SKM-1 treated with dmso at 0.1 percent for 144 hours (cell line): Measurements from ENCODE around the gene USH2A.

Experiments used
- DNase-seq: peaks from one replicate; lab custom pipeline; 2025; ENCODE audit not compliant: unreplicated experiment; lab: John Stamatoyannopoulos, UW

The USH2A gene

DNA sequence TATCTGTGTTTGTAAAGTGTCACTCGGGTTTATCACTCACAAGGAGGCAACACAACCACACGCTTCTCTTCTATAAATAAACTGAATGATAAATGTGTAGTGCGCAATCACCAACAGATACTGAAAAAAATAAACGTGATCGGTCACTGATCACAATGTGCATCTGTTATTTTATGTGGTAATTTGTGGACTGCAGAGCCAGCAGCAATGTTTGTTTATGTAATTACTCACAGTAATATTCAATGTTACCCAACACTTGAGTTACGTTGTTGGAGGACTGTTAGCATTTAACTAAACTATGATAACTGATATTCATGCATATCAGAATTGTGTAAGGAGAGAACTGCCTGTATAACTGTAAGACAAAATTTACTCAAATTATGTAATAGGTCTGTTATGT lies 129.6 kb downstream of the USH2A start:
- DNase-seq: no peak

DNA sequence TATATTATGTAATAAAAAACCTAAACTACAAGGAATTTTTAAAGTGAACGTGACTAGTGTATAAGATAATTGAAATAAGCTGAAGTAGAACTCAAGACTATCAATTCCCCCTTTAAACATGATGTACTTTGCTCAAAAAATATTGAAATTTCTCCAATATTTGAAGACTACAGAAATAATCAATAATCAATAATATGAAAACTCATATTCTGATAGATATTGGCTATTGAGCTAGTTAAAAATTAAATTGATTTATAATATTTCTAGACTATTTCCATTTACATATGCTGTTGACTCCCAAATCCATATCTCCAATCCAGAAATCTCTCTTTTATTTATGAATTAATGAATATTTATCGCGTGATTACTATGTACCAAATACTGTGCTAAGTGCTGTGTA lies 133.2 kb downstream of the USH2A start:
- no peak for DNase-seq

DNA sequence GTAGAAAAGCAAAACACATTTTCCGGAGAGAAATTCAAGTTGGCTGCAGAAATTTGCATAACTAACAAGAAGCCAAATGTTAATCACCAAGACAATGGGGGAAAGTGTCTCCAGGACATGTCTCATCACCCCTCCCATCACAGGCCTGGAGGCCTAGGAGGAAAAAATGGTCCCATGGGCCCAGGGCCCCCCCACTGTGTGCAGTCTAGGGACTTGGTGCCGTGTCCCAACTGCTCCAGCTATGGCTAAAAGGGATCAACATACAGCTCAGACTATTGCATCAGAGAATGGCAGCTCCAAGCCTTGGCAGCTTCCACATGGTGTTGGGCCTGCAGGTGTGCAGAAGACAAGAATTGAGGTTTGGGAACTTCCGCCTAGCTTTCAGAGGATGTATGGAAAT lies 138.2 kb downstream of the USH2A start:
- DNase-seq: no peak

DNA sequence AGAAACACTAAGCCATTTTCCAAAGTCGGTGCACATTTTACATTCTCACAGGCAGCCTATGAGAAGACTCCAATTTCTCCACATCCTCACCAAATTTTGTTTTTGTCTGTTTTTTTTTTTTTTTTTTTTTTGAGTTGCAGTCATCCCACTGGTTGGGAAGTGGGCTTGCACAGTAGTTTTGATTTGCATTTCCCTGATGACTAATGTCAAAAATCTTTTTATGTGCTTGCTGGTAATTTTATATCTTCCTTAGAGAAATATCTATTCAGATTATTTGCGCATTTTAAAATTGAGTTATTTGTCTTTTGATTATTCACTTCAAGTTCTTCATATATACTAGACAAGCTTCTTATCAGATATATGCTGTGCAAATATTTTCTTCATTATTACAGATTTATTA lies 141.5 kb downstream of the USH2A start:
- DNase-seq: no peak

DNA sequence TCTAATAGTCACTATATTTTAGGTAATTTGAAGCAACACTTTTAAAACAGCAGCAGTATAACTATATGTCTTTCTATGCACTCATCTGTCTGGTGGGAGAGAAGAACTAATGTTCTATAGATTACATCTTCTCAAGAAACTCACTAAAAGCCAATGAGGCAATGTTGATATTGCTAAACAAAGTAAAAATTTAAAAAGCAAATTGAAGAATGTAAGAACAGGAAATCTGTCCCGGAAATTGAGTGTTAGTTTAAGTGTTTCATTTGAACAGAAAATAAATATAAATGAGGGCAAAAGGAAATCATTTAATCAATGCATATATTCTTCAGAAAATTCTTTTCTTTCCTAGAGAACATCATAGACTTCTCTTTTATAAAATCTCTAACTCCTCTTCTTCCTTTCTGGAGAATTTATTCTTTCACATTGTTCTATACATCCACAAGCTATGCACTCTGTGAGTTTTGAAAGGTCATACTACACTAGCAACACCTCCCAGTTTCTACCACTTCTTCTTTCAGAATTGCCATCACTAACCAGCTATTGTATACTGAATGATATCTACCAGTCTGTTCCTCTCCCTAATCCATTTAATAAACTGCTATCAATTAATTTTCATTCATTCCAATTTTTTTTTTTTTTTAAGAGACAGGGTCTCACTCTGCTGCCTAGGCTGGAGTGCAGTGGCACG lies 153.0 kb downstream of the USH2A start:
- DNase-seq: no peak

DNA sequence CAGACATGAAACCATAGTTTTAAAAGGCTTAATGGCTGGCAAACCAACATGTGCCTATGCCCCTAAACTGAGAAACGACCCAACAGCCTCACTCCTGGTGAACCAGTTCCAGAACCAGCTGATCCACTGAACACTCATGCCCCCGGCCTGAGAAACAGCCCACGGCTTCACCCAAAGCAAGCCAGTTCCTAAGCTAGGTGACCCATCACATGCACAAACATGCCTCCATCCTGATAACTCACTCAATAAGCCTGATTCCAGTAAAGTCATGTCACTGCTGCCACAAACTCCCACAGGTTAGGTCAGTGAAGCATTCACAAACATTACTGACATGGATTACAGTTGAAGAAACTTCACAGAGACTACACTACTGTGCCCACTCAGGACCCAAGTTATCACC lies 161.6 kb downstream of the USH2A start:
- DNase-seq: no peak

DNA sequence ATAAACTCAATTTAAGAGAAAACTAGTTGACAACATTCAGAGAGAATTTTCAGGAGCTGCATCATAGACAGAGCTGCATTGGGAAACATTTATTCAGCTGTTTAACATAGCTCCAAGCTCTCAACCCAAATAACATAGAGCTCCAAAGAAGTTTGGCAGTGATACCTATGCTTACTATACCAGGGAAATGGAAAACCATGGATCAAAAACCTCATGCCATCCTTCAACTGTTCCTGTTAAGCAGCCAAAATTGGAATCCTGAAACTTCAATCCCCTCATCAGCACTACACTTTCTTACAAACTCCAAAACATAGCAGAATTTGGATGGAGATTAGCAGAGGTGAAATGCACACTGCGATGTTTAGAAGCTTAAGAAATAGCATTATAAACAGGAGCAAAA lies 164.4 kb downstream of the USH2A start:
- DNase-seq: no peak

DNA sequence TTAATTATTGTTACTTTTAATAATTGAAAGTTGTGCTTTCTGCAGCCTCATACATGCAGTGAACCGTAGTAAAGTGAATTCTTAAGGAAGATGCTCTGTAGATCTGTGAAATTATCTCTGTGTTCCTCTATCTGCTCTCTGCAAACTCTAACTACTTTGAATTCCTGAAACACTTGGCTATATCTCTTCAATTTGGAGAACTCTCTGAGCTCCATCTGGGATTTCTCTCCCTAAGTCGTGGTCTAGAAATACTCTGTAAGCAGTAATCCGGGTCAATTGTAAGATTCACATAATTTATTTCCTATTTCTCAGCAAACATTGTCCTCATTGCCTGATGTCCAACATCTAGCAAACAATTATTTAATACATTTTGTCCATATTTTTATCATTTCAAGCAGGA lies 164.9 kb downstream of the USH2A start:
- no peak for DNase-seq

DNA sequence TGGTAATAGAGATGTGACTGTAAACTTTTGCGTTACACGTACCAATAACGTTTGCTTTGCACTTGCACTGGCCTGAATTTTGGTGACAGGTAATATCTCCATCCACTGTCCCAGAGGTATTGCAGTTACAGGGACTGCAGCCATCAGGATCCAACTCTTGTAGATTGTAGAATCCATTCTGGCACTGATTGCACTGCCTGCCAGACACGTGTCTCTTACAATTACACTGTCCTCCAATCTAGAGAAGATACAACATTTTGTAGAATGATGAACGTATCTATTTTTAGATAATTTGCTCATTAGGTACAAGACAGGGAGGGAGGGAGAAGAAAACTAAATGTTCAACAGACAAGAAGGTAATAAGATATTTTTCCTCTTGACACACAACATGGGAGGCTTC lies 172.4 kb downstream of the USH2A start:
- DNase-seq: no peak

DNA sequence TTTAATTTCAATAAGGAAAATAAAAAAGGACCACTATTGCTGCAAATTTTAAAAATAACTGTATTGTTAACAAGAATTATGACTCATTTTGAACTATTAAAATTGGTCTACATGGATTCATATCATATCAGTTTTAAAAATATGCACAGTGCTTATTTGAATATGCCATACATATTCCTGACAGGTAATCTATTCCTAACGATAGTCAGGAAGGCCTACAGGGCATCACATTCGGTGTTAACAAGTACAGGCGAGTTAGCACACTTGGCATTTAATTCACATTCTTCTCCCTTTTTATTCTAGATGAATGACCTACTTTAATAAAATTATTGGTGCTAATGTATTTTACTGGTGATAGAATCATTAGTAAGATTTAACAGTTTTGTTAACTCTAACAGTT lies 174.6 kb downstream of the USH2A start:
- DNase-seq: no peak

DNA sequence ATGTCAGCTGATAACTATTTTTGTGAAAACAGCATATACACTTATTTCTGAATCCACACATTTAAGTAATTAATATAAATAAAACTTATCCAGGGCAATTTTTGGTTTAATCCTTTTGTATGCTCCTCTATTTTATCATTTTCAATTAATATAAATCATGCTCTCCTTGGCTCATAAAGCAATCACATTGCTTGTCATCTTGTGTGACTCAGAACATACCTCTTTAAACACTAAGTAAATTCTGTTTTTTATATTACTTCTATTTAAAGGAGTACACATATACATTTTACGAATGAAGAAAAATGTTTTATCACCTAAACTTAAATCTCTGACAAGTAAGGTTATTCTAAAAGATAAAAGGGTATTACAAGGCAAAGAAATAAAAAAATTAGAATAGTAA lies 175.3 kb downstream of the USH2A start:
- DNase-seq: no peak

DNA sequence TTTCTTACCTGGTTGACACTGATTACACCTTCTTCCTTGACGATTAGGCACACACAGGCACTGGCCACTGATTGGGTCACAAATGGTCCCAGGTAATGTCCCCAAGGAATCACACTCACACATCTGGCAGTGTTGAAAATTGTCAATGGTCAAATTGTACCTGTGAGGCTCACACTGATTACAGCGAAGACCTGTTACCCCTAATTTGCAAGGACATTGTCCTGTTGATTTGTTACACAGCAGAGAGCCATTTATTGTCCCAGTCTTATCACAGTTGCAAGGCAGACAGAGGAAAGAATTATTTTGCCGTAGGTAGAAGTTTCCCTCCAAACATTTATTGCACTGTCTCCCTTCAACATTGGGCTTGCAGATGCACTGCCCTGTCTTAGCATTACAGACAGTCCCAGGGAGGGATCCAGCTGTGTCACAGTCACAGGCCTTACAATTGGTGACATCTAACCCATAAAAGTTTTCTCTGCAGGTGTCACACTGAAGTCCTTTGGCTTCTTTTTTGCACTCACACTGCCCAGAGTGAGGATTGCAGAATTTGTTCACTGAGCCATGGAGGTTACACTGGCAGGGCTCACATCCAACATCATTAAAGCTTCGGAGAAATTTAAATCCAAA lies 176.6 kb downstream of the USH2A start:
- DNase-seq: no peak

DNA sequence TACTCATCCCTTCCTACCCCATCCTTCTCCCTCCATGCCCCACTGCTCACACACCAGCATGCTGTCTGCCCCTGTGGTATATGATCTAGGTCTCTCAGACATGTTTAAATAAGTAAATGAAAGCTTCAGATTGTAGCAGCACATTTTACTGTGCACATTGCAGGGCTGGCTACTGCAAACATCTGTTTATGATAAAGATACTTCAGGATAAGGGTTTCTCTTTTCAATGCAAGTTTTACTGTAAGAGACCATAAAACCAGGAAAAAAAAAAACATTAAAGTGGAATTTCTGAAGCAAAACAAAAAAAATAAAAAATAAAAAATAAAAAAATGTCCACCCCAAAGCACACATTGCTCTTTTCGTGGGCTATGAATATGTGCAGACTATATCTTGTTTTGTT lies 184.4 kb downstream of the USH2A start:
- DNase-seq: no peak

DNA sequence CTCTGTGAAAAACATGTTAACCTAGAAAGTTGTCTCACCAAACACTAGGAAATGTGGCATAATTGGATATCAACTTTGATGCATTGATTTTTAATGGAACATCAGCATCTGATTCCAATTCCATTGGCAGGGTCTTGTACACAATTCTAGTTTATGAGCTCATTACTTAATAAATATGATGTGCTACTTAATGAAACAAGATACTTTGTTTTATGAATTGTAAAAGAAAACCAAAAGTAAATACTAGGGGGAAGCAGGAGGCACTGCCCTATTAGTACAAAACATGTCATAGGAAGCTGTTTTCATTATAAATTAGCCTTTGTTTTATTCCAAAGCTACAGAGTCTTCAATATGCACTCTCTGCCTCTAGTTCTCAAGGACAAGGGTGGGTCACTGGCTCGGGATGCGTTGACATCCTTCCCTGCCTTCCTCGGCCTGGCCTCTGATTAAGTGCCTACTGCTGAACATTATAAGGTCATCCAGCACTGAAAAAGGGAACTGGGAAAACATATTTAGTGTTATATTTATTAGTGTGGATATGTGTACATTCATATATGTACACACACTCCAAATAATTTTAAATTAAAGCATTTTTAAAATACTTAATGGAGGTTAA lies 185.2 kb downstream of the USH2A start:
- no peak for DNase-seq

DNA sequence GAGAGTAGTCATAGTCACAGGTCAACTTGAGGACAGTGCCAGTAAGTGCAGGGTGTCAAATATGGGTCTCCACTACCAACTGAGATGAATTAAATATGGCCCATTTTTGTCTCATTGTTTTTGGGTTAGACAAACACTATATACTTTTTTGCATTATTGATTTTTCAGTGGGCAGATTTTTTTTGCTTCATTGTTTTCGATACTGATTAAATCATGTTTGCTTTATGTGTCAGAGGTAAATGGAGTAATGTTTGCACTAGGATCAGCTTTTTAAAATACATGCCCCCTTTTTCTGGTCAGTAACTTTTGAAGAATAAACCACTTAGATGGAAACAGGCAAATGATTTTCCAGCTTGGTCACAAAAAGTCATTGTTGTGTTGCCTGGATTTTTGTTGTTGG lies 199.0 kb downstream of the USH2A start:
- DNase-seq: no peak

DNA sequence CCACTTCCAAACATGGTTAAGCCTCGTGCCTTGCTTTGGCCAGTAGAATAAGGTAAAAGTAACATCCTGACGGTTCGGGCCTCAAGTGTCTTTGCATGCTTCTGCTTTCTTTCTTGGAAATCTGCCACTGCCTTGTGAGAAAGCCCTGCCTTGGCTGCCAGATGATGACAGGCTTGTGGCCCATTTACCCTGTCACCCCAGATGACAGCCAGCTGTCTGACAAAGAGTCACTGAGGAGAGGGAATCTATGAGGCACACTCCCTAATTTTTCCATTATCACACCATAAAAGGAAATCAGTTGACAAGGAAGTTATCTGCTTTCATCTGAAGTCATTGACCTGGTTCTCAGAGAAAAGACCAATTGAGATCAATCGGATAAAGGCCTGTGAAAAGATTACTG lies 199.8 kb downstream of the USH2A start:
- no peak for DNase-seq

DNA sequence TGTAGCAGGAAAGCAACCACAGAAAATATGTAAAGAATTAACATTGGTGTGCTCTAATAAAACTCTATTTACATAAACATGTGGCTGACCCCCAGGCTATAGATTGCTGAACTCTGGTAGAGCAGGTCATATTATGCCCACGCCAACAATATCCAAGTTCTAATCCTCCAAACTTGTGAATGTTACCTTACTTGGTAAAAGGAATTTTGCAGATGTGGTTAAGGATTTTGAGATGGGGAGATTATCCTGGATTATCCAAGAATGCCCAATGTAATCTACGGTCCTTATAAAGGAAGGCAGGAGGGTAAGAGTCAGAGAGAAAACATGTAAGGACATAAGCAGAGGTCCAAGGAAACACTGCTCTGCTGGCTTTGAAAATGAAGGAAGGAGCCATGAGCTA lies 201.0 kb downstream of the USH2A start:
- DNase-seq: no peak

DNA sequence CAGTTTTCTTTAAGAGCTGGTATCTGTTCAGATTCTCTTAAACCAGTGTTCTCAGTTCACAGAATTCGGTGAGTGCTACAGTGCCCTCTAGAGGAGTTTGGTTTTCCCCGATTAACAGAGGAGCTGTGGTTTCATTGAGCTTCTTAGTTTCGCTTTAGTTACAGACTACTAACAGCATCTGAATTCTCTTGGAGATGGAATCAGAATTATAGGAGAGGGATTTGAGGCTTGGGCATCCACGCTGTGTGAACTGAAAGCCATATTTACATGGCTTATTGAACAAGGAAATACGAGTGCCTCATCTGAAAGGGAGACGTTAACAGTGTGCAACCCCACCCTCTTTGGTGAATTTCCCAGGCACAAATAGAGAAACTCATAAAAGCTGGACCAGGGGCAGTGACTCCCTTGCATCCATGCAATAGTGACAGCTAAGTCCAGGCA lies 202.0 kb downstream of the USH2A start:
- peak; percentile 90 for DNase-seq

DNA sequence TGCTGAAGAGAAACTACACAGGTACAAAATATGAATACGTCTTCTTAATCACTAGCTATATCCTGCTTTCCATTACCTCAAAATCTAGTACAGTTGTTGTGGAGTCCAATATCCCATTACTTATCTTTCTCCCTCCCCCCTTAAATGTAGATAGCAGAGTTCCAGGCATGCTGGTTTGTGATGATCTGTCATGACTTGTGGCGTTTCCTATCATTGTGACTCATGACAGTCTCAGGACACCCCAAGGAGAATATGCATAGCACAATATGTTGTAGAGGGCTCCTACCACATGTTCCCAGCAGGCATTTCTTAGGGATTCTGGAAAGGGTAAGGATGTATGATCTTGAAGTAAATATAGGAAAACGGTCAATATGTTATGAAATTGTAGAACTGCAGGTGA lies 206.9 kb downstream of the USH2A start:
- no peak for DNase-seq

DNA sequence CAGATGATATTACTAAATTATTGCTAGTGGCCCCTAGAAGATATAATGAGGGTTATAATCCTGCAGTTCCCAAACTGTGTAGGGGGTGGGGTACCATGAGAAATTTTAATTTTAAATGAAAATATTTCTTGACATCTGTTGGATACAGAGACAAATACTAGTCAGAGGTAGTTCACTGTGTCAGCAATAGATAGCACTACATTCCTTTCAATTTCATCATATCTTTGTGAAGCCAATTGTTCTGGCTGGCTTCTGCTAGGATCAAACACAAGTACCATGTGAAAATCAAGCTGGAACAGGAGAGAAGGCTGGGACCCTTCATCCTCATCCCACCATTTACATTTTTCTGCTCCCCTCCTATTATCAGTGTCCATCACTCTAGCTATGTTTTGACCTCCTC lies 208.1 kb downstream of the USH2A start:
- DNase-seq: no peak

DNA sequence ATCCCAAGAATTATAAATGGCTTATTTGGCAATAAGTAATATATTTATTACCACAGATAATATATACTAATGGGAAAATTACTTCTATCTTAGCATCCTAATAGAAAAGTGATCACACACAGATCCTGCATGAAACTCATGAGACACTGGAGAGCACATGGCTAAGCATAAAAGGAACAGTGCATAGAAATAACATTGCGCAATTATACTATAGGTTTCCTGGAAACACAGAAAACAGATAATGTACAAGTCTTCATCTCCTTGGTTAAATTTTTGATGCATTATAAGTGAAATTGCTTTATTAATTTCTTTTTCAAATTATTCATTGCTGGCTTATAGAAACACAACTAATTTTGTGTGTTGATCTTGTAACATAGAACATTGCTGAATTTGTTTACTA lies 210.4 kb downstream of the USH2A start:
- DNase-seq: peak; percentile 19

DNA sequence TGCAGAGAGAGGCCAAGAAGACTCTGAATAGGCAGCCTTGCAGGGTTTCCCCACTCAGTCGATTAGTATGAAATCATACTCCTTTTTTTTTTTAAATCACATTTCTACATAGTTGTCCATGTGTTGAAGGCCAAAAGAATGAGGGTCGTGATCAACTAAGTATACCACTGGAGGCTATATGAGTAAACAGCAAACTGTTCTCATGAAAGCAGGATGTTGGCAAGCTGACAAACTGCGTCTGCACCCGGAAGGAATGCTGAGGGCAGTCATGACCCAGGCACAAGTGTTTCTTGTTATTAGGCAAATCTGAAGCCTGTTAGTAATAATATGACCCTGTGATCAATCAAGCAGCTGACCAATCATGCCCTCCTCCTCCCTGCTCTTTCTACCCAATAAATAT lies 213.2 kb downstream of the USH2A start:
- no peak for DNase-seq

DNA sequence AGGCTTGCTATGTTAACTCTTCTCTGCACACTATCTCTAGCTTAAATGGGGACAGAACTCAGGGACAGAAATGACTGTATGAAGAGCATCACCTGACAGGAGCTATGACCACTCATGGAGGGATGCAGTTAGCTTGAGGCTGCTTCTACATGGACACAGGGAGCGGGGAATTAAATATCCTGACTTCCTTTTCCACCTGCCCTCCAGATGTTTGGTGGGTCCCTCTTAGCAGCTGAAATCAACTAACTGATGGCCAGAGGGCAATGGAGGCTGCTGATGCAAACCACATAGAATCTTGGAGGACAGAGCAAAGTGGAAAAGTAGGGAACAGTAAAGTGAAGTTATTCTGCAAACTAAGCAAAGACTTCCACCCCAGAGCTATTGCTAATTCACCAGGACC lies 214.1 kb downstream of the USH2A start:
- no peak for DNase-seq
